Astrocyte (in vitro differentiated cells and primary cell): ENCODE data around the gene ARMCX2.

Source experiments
- EZH2 ChIP-seq: IDR thresholded peaks from 2 replicates; pipeline ENCODE4 v1.6.1; 2012; ENCODE audit warnings: mild to moderate bottlenecking, low read length, inconsistent platforms; ENCODE audit not compliant: insufficient read depth
- TF ChIP-seq, protein P1 (sequence below): IDR thresholded peaks from 2 replicates; pipeline ENCODE4 v1.5.1; 2011; ENCODE audit warnings: low read depth, mild to moderate bottlenecking, inconsistent platforms, low read length, moderate library complexity; ENCODE audit not compliant: insufficient read depth

DNA sequence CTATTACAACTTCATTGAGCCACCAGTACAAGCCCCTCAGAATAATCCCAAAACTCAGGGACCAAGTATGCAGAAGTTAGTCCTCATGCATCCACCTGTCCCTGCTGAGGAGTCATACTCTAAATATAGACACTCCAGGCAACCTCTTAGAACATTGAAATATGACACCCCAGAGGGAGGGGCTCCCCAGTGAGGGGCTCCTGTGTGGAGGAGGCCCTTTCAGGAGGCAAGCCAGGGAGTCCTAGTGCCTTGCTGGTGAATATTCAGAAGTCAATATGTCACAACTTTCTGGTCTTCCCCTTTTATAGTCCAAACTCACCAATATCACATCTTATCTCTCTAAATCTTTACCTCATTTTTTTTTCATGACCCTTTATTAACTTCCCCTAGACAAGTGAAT lies 40.3 kb downstream of the ARMCX2 start:
- TF ChIP-seq, protein P1, sequence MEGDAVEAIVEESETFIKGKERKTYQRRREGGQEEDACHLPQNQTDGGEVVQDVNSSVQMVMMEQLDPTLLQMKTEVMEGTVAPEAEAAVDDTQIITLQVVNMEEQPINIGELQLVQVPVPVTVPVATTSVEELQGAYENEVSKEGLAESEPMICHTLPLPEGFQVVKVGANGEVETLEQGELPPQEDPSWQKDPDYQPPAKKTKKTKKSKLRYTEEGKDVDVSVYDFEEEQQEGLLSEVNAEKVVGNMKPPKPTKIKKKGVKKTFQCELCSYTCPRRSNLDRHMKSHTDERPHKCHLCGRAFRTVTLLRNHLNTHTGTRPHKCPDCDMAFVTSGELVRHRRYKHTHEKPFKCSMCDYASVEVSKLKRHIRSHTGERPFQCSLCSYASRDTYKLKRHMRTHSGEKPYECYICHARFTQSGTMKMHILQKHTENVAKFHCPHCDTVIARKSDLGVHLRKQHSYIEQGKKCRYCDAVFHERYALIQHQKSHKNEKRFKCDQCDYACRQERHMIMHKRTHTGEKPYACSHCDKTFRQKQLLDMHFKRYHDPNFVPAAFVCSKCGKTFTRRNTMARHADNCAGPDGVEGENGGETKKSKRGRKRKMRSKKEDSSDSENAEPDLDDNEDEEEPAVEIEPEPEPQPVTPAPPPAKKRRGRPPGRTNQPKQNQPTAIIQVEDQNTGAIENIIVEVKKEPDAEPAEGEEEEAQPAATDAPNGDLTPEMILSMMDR: no peak
- TF ChIP-seq EZH2: no peak
